Esophagus squamous epithelium (tissue), 4 donors: Measurements from ENCODE around the gene NDUFA11.

ENCODE experiments used
- CTCF ChIP-seq, 6 experiments: fragments of 450-650 bp in 4 of 6; fragments of 200-600 bp in 2 of 6; sonication (generic) in 2 of 6; IDR thresholded peaks; one replicate each; pipeline ENCODE4 v1.5.1; 2016 to 2019; ENCODE audit warnings: antibody characterized with exemption in 6 of 6, mild to moderate bottlenecking in 4 of 6, moderate library complexity in 4 of 6
- POLR2A ChIP-seq, 4 donors: fragments of 450-650 bp; IDR thresholded peaks; one replicate each; pipeline ENCODE4 v1.6.1; 2017; ENCODE audit warnings: antibody characterized with exemption in 4 of 4, mild to moderate bottlenecking in 4 of 4, moderate library complexity in 3 of 4

- TF ChIP-seq CTCF (IDR thresholded peaks at IDR 0.05) (no peak), POLR2A (IDR thresholded peaks at IDR 0.05) (no peak)
Measured at GRCh38 chr19:5934774-5935472, 31.3 kb upstream of the NDUFA11 start.
